T-helper 1 cell treated with Interleukin-12 subunit alpha and Interleukin-12 subunit beta and Interleukin-4 antibody, amounts not matched to agents 30 μg/mL and 1 μg/mL, for 36 hours (primary cell): Measurements from ENCODE around the gene PODNL1.
"Not testable (repeated sequence)": the region's sequence is repeated elsewhere in the genome, so short reads cannot be mapped to it uniquely, and the experiment has no call there.

Experiments used
- H3K27ac Mint-ChIP-seq: one replicate; pipeline ENCODE4 v1.8.0; 2021; ENCODE audit warnings: mild to moderate bottlenecking, mixed read lengths
- H3K27me3 Mint-ChIP-seq: one replicate; pipeline ENCODE4 v1.8.0; 2021; ENCODE audit warnings: low read depth, mixed read lengths
- H3K36me3 Mint-ChIP-seq: one replicate; pipeline ENCODE4 v1.8.0; 2021; ENCODE audit warnings: low read depth, mixed read lengths
- H3K4me1 Mint-ChIP-seq: one replicate; pipeline ENCODE4 v1.8.0; 2021; ENCODE audit warnings: low read depth, mixed read lengths
- H3K4me3 Mint-ChIP-seq: one replicate; pipeline ENCODE4 v1.8.0; 2021; ENCODE audit warnings: mild to moderate bottlenecking, moderate library complexity, mixed read lengths
- H3K9me3 Mint-ChIP-seq: one replicate; pipeline ENCODE4 v1.8.0; 2021; ENCODE audit warnings: mixed read lengths

PODNL1 gene

GRCh38 chr19:13931391-13932148, 6.6 kb downstream of the PODNL1 start:
- Mint-ChIP-seq H3K9me3 (no peaks in the 10 kb centered on the region), H3K27ac (no peak overlapping the region), H3K36me3 (peaks cover 10% of the 10 kb centered on the region), H3K4me1 (no peaks in the 10 kb centered on the region), H3K4me3 (no peak overlapping the region), H3K27me3 (no peaks in the 10 kb centered on the region)

GRCh38 chr19:13930402-13930801, 7.8 kb downstream of the PODNL1 start:
- peaks cover 11% of the 10 kb centered on the region for H3K36me3 Mint-ChIP-seq
- no peak overlapping the region for H3K27ac Mint-ChIP-seq
- H3K4me1 Mint-ChIP-seq, result no peaks in the 10 kb centered on the region
- H3K27me3 Mint-ChIP-seq, result no peaks in the 10 kb centered on the region
- no peak overlapping the region for H3K4me3 Mint-ChIP-seq
- H3K9me3 Mint-ChIP-seq, result no peaks in the 10 kb centered on the region

GRCh38 chr19:13929956-13930355, 8.3 kb downstream of the PODNL1 start:
- H3K9me3 Mint-ChIP-seq, result no peaks in the 10 kb centered on the region
- H3K36me3 Mint-ChIP-seq, result peaks cover 13% of the 10 kb centered on the region
- H3K27ac Mint-ChIP-seq, result no peak overlapping the region
- no peak overlapping the region for H3K4me3 Mint-ChIP-seq
- no peaks in the 10 kb centered on the region for H3K4me1 Mint-ChIP-seq
- no peaks in the 10 kb centered on the region for H3K27me3 Mint-ChIP-seq

GRCh38 chr19:13929340-13929739, 8.9 kb downstream of the PODNL1 start:
- Mint-ChIP-seq H3K4me3 (no peak overlapping the region), H3K36me3 (peaks cover 15% of the 10 kb centered on the region), H3K9me3 (no peaks in the 10 kb centered on the region), H3K4me1 (no peaks in the 10 kb centered on the region), H3K27ac (no peak overlapping the region), H3K27me3 (no peaks in the 10 kb centered on the region)

DNA sequence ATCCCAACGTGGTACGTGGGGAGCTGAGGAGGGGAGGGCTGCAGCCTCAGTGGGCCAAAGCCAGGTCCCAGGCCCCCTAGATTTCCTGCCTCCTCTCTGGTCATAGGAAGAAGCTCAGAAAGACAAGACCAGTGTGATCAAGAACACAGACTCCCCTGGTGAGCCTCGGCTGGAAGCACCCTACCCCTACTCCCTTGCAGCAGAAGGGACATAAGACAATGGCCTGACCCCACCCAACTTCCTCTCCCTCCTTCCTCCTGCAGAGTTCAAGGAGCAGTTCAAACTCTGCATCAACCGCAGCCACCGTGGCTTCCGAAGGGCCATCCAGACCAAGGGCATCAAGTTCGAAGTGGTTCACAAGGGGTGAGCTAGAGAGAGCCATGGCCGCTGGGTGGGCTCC, 11.5 kb downstream of the PODNL1 start:
- H3K4me1 Mint-ChIP-seq, result no peaks in the 10 kb centered on the region
- H3K27me3 Mint-ChIP-seq, result no peaks in the 10 kb centered on the region
- H3K4me3 Mint-ChIP-seq, result no peak overlapping the region
- H3K27ac Mint-ChIP-seq, result no peak overlapping the region
- no peaks in the 10 kb centered on the region for H3K9me3 Mint-ChIP-seq
- peaks cover 28% of the 10 kb centered on the region for H3K36me3 Mint-ChIP-seq

- no peaks in the 10 kb centered on the region for H3K4me1 Mint-ChIP-seq
- H3K27ac Mint-ChIP-seq, result no peak overlapping the region
- H3K9me3 Mint-ChIP-seq, result peaks cover 3% of the 10 kb centered on the region
- no peaks in the 10 kb centered on the region for H3K27me3 Mint-ChIP-seq
- H3K36me3 Mint-ChIP-seq, result peaks cover 35% of the 10 kb centered on the region
- H3K4me3 Mint-ChIP-seq, result no peak overlapping the region
Observed at GRCh38 chr19:13926010-13926409, 12.2 kb downstream of the PODNL1 start.

DNA sequence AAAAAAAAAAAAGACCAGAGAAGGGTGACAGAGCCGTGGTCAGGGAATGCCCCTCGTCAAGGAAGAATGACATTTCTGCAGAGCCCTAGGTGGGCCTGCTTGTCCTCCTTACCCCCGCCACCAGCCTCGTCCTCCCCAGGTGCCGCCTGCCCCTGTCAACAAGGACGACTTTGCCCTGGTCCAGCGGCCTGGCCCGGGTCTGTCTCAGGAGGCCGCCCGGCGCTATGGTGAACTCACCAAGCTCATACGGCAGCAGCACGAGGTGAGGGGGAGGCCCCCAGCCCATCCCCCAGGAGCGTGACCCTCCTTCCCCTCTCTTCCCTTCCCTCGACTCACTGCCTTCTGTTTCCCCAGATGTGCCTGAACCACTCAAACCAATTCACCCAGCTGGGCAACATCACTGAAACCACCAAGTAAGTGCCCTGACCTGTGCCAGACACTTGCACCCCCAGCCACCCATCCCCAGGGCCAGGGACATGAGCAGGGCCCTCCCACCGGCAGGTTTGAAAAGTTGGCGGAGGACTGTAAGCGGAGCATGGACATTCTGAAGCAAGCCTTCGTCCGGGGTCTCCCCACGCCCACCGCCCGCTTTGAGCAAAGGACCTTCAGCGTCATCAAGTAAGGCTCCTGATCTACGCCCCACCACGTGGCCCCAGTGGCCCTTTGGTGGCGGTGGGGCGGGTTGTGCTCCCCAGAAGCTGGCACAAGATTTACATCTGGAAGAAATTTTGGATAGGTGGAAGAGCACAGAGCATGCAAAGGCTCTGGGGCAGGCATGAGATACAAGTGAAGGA, 14.8 kb downstream of the PODNL1 start:
- no peaks in the 10 kb centered on the region for H3K27me3 Mint-ChIP-seq
- no peaks in the 10 kb centered on the region for H3K4me1 Mint-ChIP-seq
- H3K27ac Mint-ChIP-seq, result no peak overlapping the region
- peaks cover 49% of the 10 kb centered on the region for H3K36me3 Mint-ChIP-seq
- peaks cover 6% of the 10 kb centered on the region for H3K9me3 Mint-ChIP-seq
- H3K4me3 Mint-ChIP-seq, result no peak overlapping the region

- not testable (repeated sequence) for H3K27me3 Mint-ChIP-seq, H3K9me3 Mint-ChIP-seq, H3K4me3 Mint-ChIP-seq, H3K4me1 Mint-ChIP-seq, H3K27ac Mint-ChIP-seq
- peaks cover 44% of the 10 kb centered on the region for H3K36me3 Mint-ChIP-seq
Observed at GRCh38 chr19:13922118-13922517, 16.1 kb downstream of the PODNL1 start.

GRCh38 chr19:13920940-13921747, 17.1 kb downstream of the PODNL1 start:
- H3K36me3 Mint-ChIP-seq, result peaks cover 39% of the 10 kb centered on the region

GRCh38 chr19:13920524-13920923, 17.7 kb downstream of the PODNL1 start:
- peaks cover 6% of the 10 kb centered on the region for H3K9me3 Mint-ChIP-seq
- no peaks in the 10 kb centered on the region for H3K27me3 Mint-ChIP-seq
- peaks cover 42% of the 10 kb centered on the region for H3K36me3 Mint-ChIP-seq
- H3K27ac Mint-ChIP-seq, result no peak overlapping the region
- H3K4me1 Mint-ChIP-seq, result no peaks in the 10 kb centered on the region
- no peak overlapping the region for H3K4me3 Mint-ChIP-seq

More at GRCh38 chr19:13920940-13921747, 17.1 kb downstream of the PODNL1 start:
- Mint-ChIP-seq H3K27ac (peak overlapping the region; percentile 27), H3K4me3 (no peak overlapping the region), H3K9me3 (peaks cover 6% of the 10 kb centered on the region), H3K27me3 (no peaks in the 10 kb centered on the region), H3K4me1 (no peaks in the 10 kb centered on the region)

- Mint-ChIP-seq H3K36me3 (peaks cover 39% of the 10 kb centered on the region), H3K9me3 (peaks cover 6% of the 10 kb centered on the region)
Observed at GRCh38 chr19:13918726-13919411, 19.3 kb downstream of the PODNL1 start.

DNA sequence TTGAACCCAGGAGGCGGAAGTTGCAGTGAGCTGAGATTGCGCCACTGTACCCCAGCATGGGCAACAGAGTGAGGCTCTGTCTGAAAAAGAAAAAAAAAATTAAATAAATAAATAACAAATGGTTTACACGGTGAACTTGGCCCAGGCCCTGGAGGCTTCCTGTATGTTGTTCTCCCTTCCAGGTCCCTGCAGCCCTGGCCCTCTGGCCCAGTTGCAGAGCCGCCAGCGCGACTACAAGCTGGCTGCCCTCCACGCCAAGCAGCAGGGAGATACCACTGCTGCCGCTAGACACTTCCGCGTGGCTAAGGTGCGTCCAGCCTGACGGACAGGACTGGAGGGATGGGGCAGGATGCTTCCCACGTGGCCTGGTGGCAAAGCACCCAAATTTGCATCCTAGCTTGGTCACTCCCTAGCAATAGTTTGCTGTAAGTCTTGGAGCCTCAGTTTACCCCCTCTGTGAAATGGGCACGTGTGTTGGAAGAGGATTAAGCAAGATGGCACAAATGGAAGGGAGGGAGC, 20.3 kb downstream of the PODNL1 start:
- peaks cover 36% of the 10 kb centered on the region for H3K36me3 Mint-ChIP-seq
- H3K27me3 Mint-ChIP-seq, result no peaks in the 10 kb centered on the region
- H3K27ac Mint-ChIP-seq, result no peak overlapping the region
- H3K9me3 Mint-ChIP-seq, result peaks cover 6% of the 10 kb centered on the region
- no peaks in the 10 kb centered on the region for H3K4me1 Mint-ChIP-seq
- H3K4me3 Mint-ChIP-seq, result no peak overlapping the region

More at GRCh38 chr19:13918726-13919411, 19.3 kb downstream of the PODNL1 start:
- H3K4me3 Mint-ChIP-seq, result no peak overlapping the region
- H3K27ac Mint-ChIP-seq, result no peak overlapping the region
- no peaks in the 10 kb centered on the region for H3K27me3 Mint-ChIP-seq
- H3K4me1 Mint-ChIP-seq, result no peaks in the 10 kb centered on the region

DNA sequence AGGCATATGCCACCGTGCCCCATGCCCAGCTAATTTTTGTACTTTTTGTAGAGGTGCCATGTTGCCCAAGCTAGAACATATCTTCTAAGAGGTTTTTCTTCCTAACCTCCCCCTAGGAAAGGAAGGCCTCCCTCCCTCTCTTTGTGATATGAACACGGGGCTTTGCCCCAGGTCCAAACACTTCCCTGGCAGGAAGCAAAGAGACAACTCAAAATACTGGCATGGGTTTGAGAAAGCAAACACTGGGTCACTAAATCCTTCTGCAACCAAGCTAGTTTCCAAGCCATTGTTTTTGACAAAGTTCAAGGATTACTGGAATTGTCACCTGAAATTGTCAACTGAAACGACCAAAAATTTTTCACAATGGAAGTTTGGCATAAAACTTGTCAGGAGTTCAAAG, 23.4 kb downstream of the PODNL1 start:
- Mint-ChIP-seq H3K4me3 (no peak overlapping the region), H3K4me1 (no peaks in the 10 kb centered on the region), H3K9me3 (no peaks in the 10 kb centered on the region), H3K27me3 (no peaks in the 10 kb centered on the region), H3K36me3 (peaks cover 10% of the 10 kb centered on the region), H3K27ac (no peak overlapping the region)

DNA sequence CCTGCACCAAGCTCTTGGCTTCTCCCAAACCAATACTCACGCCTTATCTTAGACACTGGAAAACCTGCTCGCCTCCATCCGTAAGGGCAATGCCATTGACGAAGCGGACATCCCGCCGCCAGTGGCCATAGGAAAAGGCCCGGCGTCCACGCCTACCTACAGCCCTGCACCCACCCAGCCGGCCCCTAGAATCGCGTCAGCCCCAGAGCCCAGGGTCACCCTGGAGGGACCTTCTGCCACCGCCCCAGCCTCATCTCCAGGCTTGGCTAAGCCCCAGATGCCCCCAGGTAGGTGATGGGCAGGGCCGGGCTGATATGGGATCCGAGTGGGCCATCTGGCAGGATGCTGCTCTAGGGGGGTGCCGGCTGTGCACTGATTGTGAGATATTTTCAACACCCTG, 24.9 kb downstream of the PODNL1 start:
- Mint-ChIP-seq H3K4me1 (no peaks in the 10 kb centered on the region), H3K9me3 (no peaks in the 10 kb centered on the region), H3K27me3 (no peaks in the 10 kb centered on the region), H3K4me3 (no peak overlapping the region), H3K27ac (no peak overlapping the region), H3K36me3 (peaks cover 5% of the 10 kb centered on the region)
